Activated CD4-positive, alpha-beta T cell treated with anti-CD3 and anti-CD28 coated beads for 36 hours (primary cell): Measurements from ENCODE around the gene KLK3. TPM values are rescaled to one million over a fixed set of nuclear protein-coding genes. Genes with fewer than 3 reads are reported as not detected.
"Not testable (repeated sequence)": the region's sequence is repeated elsewhere in the genome, so short reads cannot be mapped to it uniquely, and the experiment has no call there.

Experiments used
- ATAC-seq: fragments of 200-7000 bp; cut with Tn5 transposase; one replicate; pipeline ENCODE4 v1.10.0; 2021; ENCODE audit warnings: mild to moderate bottlenecking, moderate library complexity
- CTCF ChIA-PET: fragments of 350-600 bp; sonication (Branson Sonifier 250); formaldehyde crosslinking; loops from one replicate; lab custom pipeline; 2021; ENCODE audit warnings: antibody characterized with exemption; lab: Charles Lee
- POLR2A ChIA-PET: fragments of 350-600 bp; sonication (Branson Sonifier 250); formaldehyde crosslinking; loops from one replicate; lab custom pipeline; 2021; ENCODE audit warnings: antibody characterized with exemption, inconsistent platforms; lab: Charles Lee
- DNase-seq: peaks from one replicate; pipeline ENCODE4 v3.0.0-alpha.2; 2020
- H3K27ac Mint-ChIP-seq: one replicate; pipeline ENCODE4 v1.8.0; 2021; ENCODE audit warnings: mixed read lengths
- H3K27me3 Mint-ChIP-seq: one replicate; pipeline ENCODE4 v1.8.0; 2021; ENCODE audit warnings: mixed read lengths
- H3K36me3 Mint-ChIP-seq: one replicate; pipeline ENCODE4 v1.8.0; 2021; ENCODE audit warnings: low read depth, mixed read lengths
- H3K4me1 Mint-ChIP-seq: one replicate; pipeline ENCODE4 v1.8.0; 2021; ENCODE audit warnings: mixed read lengths
- H3K4me3 Mint-ChIP-seq: one replicate; pipeline ENCODE4 v1.8.0; 2021; ENCODE audit warnings: mild to moderate bottlenecking, moderate library complexity, mixed read lengths
- H3K9me3 Mint-ChIP-seq: one replicate; pipeline ENCODE4 v1.8.0; 2021; ENCODE audit warnings: low read depth, mixed read lengths
- intact Hi-C, 2 experiments: fragments of 100-400 bp; cut with DNase I in 1 of 2; cut with micrococcal nuclease in 1 of 2; formaldehyde crosslinking; loops; one replicate each; pipeline versions ENCODE4 v1.14.2 to v1.15.1; 2022 to 2024; cut with DNase I, micrococcal nuclease
- total RNA-seq, 2 experiments: library from RNA; stranded (reverse); gene quantifications; one replicate each; pipeline ENCODE4 v1.2.3, GENCODE V29; 2021

The KLK3 gene
- not detected for total RNA-seq

- ATAC-seq (no peak), DNase-seq (no peak)
- H3K27ac Mint-ChIP-seq: no peak within 1 kb of the TSS
- no peaks in the 10 kb centered on the region for H3K4me1 Mint-ChIP-seq
- intact Hi-C loops: no loop called here
- no peaks in the 10 kb centered on the region for H3K9me3 Mint-ChIP-seq
- H3K27me3 Mint-ChIP-seq: peaks cover 55% of the 10 kb centered on the region
- ChIA-PET CTCF (interaction anchor here (0.7 kb wide), 1 partner anchor 600 kb away, joined by 3 read pairs; no protein-coding TSS in a partner anchor), POLR2A (no interaction called here)
- no peak within 1 kb of the TSS for H3K4me3 Mint-ChIP-seq
- no peaks in the 10 kb centered on the region for H3K36me3 Mint-ChIP-seq
Measured at GRCh38 chr19:50854636-50855410, at the start of gene KLK3. TSS of gene KLK3 (plus strand) at chr19:50854915. CDS start at chr19:50854956, 41 bp downstream.

- H3K27me3 Mint-ChIP-seq: peaks cover 6% of the 10 kb centered on the region
- POLR2A ChIA-PET: no interaction called here
- ATAC-seq (no peak), DNase-seq (no peak)
- H3K36me3 Mint-ChIP-seq: peaks cover 7% of the 10 kb centered on the region
- H3K9me3 Mint-ChIP-seq: no peaks in the 10 kb centered on the region
- H3K27ac Mint-ChIP-seq: no peak overlapping the region
- H3K4me3 Mint-ChIP-seq: no peak overlapping the region
- intact Hi-C loops: loop anchor here in 1 of 2 experiments (5.0 kb wide), 1 partner anchor 763 kb away; the partner anchor contains the start of gene ZNF175
- peaks cover 9% of the 10 kb centered on the region for H3K4me1 Mint-ChIP-seq
- CTCF ChIA-PET: no interaction called here
Measured at GRCh38 chr19:50808856-50809255, 45.9 kb upstream of the KLK3 start.

- H3K4me3 Mint-ChIP-seq, CTCF ChIA-PET, H3K36me3 Mint-ChIP-seq, ATAC-seq, H3K4me1 Mint-ChIP-seq, DNase-seq, H3K9me3 Mint-ChIP-seq, POLR2A ChIA-PET, H3K27ac Mint-ChIP-seq: not testable (repeated sequence)
- intact Hi-C loops: loop anchor here in 1 of 2 experiments (10.0 kb wide), 1 partner anchor 583 kb away; the partner anchor contains the start of gene C19orf84
- H3K27me3 Mint-ChIP-seq: peaks cover 19% of the 10 kb centered on the region
Measured at GRCh38 chr19:50811622-50812238, 43.0 kb upstream of the KLK3 start.

DNA sequence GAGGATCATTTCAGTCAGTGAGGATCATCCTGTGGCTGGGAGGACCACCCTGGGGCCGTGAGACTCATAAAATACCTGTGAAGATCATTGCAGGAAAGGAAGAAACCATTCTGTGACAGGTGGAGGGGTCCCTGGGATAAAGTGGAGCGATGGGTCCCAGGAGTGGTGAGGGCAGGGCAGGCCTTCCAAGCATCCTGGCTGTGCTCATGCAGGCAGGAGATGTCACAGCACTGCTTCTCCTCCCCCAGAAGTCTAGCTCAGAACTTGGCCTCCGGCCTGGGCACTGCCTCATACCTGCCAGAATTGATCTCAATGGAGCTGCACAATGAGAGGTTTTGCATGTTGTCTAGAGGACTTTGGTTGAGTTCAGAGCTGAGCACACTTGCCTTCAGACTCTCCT is 42.2 kb upstream of the KLK3 start:
- peaks cover 23% of the 10 kb centered on the region for H3K27me3 Mint-ChIP-seq
- ChIA-PET POLR2A (no interaction called here), CTCF (no interaction called here)
- peaks cover 13% of the 10 kb centered on the region for H3K4me1 Mint-ChIP-seq
- intact Hi-C loops: loop anchor here in 1 of 2 experiments (10.0 kb wide), 1 partner anchor 582 kb away; the partner anchor contains the start of gene C19orf84
- no peak overlapping the region for H3K4me3 Mint-ChIP-seq
- ATAC-seq (no peak), DNase-seq (no peak)
- no peak overlapping the region for H3K27ac Mint-ChIP-seq
- no peaks in the 10 kb centered on the region for H3K36me3 Mint-ChIP-seq
- no peaks in the 10 kb centered on the region for H3K9me3 Mint-ChIP-seq

DNA sequence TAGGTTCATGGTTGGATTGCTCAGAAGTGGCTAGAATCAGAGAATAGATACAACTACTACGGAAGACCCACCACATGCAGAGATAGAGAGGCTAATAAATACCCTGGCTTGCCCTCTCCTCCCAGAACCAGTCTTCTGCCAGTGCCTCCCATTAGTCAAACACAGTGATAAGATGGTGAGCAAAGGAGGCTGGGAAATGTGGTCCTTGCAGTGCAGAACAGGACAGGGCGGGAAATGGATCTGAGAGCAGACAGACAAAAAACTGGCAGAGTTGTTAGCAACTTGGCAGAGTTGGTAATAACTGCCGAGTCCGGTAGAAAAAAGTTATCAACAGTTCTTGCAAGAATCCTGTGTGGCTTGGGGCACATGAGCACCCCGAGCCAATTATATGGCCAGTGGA is 39.8 kb upstream of the KLK3 start:
- CTCF ChIA-PET: no interaction called here
- Mint-ChIP-seq H3K4me1 (peaks cover 32% of the 10 kb centered on the region), H3K27me3 (peaks cover 38% of the 10 kb centered on the region), H3K36me3 (no peaks in the 10 kb centered on the region), H3K4me3 (no peak overlapping the region), H3K9me3 (no peaks in the 10 kb centered on the region), H3K27ac (no peak overlapping the region)
- intact Hi-C loops: loop anchor here in 1 of 2 experiments (10.0 kb wide), 1 partner anchor 580 kb away; the partner anchor contains the start of gene C19orf84
- DNase-seq (no peak), ATAC-seq (no peak)
- POLR2A ChIA-PET: no interaction called here

- intact Hi-C loops: loop anchor here in 1 of 2 experiments (10.0 kb wide), 1 partner anchor 579 kb away; the partner anchor contains the start of gene C19orf84
- no peak overlapping the region for H3K27ac Mint-ChIP-seq
- CTCF ChIA-PET: interaction anchor here (1.1 kb wide), 1 partner anchor 12 kb away, joined by 4 read pairs; no protein-coding TSS in a partner anchor
- POLR2A ChIA-PET: no interaction called here
- DNase-seq (no peak), ATAC-seq (no peak)
- peaks cover 38% of the 10 kb centered on the region for H3K4me1 Mint-ChIP-seq
- H3K9me3 Mint-ChIP-seq: no peaks in the 10 kb centered on the region
- no peak overlapping the region for H3K4me3 Mint-ChIP-seq
- peaks cover 43% of the 10 kb centered on the region for H3K27me3 Mint-ChIP-seq
- H3K36me3 Mint-ChIP-seq: no peaks in the 10 kb centered on the region
Measured at GRCh38 chr19:50815439-50815838, 39.3 kb upstream of the KLK3 start.

DNA sequence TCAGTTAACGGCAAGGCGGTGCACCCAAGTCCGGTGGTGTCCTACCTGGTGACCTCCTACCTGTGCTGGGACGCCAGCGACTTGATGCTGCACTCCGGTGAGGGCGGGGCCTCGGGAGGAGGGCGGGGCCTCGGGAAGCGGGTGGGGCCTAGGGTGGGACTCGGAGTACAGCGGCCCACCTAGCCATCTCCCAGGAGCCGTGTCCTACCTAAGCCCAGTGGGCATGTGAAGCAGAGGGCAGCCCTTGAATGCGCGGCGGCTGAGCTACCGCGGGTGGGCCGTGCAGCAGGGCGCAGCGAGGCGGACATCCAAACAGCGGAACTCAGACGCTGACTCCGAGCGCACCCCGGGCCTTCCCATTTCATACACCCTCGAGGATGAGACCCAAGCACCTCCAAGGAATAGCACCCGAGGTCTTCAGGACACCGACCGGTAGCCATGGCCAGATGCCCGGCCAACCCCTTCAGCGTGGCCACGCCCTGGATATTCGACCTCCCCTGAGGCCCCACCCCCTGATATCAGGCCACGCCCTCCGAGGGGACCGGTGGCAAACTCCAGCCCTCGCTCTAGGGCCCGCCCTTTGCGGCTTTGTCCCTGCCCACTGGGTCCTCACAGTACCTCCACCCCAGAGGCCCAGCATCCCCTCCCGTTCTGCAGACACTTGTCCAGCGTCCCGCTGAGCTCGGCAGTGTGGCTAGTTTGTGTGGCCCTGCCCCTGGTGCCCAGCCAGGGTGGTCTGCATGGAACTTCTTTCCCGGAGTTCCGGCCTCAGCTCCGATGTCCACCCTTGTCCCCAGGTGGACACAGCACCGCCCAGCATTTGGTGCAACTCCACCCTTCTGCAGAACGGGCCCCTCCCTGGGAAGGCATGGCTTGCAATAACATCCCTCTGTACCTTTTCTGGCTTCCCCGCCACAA is 36.5 kb upstream of the KLK3 start:
- peaks cover 61% of the 10 kb centered on the region for H3K27me3 Mint-ChIP-seq
- peak overlapping the region; percentile 83 for H3K27ac Mint-ChIP-seq
- H3K4me3 Mint-ChIP-seq: peak overlapping the region; percentile 73
- H3K36me3 Mint-ChIP-seq: no peaks in the 10 kb centered on the region
- peak; percentile 59 for ATAC-seq
- H3K9me3 Mint-ChIP-seq: no peaks in the 10 kb centered on the region
- DNase-seq: peak; percentile 82
- ChIA-PET CTCF (no interaction called here), POLR2A (interaction anchor here (0.7 to 1.6 kb wide), 3 partner anchors 13 to 18 kb away, joined by 3 to 7 read pairs (median 5); no protein-coding TSS in a partner anchor)
- peaks cover 45% of the 10 kb centered on the region for H3K4me1 Mint-ChIP-seq
- intact Hi-C loops: loop anchor here (1.0 to 10.0 kb wide), 4 partner anchors 13 to 577 kb away; partner anchors contain the start of gene C19orf84 (in 1 of the 2)

DNA sequence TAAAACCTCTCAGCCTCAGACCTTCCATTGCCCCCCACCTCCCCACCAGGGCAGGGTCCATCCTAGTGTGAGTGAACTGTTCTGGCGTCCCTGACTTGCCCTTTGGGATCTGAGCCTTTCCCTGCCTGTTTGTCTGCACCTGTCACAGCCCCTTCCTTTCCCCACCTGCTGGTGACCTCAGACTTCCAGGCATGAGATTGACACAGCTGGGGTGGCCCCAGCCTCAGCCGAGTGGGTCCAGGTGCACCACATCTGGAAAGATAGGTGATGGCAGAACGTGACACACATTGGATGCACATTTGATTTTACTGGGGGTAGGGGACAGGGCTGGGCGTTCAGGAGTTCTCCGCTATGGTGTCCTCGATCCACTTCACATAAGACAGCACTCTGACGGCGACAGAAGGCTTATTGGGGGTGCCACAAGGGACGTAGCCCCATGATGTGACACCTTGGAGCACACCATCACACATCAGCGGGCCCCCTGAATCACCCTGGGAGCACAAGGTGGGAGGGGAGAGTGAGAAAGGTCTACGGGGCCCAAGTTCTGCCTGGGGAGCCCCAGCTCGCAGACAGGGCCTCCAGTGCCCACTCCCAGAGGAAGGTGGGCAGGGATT is 35.7 kb upstream of the KLK3 start:
- intact Hi-C loops: loop anchor here in 1 of 2 experiments (1.0 to 10.0 kb wide), 2 partner anchors 17 to 576 kb away; partner anchors contain the start of gene C19orf84
- peaks cover 45% of the 10 kb centered on the region for H3K4me1 Mint-ChIP-seq
- no peak for DNase-seq
- ChIA-PET POLR2A (no interaction called here), CTCF (interaction anchor here (1.0 kb wide), 1 partner anchor 92 kb away, joined by 3 read pairs; no protein-coding TSS in a partner anchor)
- H3K4me3 Mint-ChIP-seq: peak overlapping the region; percentile 73
- H3K36me3 Mint-ChIP-seq: no peaks in the 10 kb centered on the region
- no peak overlapping the region for H3K27ac Mint-ChIP-seq
- peaks cover 61% of the 10 kb centered on the region for H3K27me3 Mint-ChIP-seq
- ATAC-seq: no peak
- H3K9me3 Mint-ChIP-seq: no peaks in the 10 kb centered on the region

DNA sequence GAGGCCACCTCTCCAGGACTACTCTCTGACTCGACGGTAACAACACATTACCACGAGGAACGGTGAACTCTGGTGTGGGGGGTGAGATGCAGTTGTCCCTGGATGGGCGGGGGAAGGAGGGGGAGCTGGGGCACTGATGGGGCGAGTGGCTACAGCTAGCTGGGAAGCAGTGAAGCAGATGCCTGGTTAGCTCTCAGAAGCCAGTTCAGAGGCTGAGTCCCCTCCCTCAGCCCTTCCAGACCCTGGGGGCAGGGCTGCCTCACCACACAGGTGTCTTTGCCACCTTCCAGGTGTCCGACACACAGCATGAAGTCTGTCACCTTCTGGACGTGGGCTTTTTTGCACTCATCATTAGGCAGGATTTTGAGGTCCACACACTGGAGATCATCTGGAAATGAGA is 35.1 kb upstream of the KLK3 start:
- intact Hi-C loops: loop anchor here in 1 of 2 experiments (10.0 kb wide), 1 partner anchor 575 kb away; the partner anchor contains the start of gene C19orf84
- CTCF ChIA-PET: interaction anchor here (1.0 kb wide), 1 partner anchor 93 kb away, joined by 3 read pairs; no protein-coding TSS in a partner anchor
- no peaks in the 10 kb centered on the region for H3K36me3 Mint-ChIP-seq
- H3K4me1 Mint-ChIP-seq: peaks cover 45% of the 10 kb centered on the region
- no peak overlapping the region for H3K4me3 Mint-ChIP-seq
- POLR2A ChIA-PET: no interaction called here
- H3K9me3 Mint-ChIP-seq: no peaks in the 10 kb centered on the region
- ATAC-seq (no peak), DNase-seq (no peak)
- H3K27me3 Mint-ChIP-seq: peaks cover 57% of the 10 kb centered on the region
- H3K27ac Mint-ChIP-seq: no peak overlapping the region

GRCh38 chr19:50820086-50820485 is 34.6 kb upstream of the KLK3 start:
- Mint-ChIP-seq H3K36me3 (no peaks in the 10 kb centered on the region), H3K9me3 (no peaks in the 10 kb centered on the region), H3K4me1 (peaks cover 45% of the 10 kb centered on the region), H3K27ac (peak overlapping the region; percentile 32), H3K4me3 (peak overlapping the region; percentile 26), H3K27me3 (peaks cover 53% of the 10 kb centered on the region)
- ChIA-PET POLR2A (no interaction called here), CTCF (interaction anchor here (1.0 kb wide), 1 partner anchor 93 kb away, joined by 3 read pairs; no protein-coding TSS in a partner anchor)
- ATAC-seq (no peak), DNase-seq (no peak)
- intact Hi-C loops: no loop called here
